ENCODE data around the gene KRT34. TPM values are rescaled to one million over a fixed set of nuclear protein-coding genes. Genes with fewer than 3 reads are reported as not detected.
"Not testable (repeated sequence)": the region's sequence is repeated elsewhere in the genome, so short reads cannot be mapped to it uniquely, and the experiment has no call there.

KRT34 gene
- total RNA-seq, 1 donor from 2014 or later, result not detected

DNA sequence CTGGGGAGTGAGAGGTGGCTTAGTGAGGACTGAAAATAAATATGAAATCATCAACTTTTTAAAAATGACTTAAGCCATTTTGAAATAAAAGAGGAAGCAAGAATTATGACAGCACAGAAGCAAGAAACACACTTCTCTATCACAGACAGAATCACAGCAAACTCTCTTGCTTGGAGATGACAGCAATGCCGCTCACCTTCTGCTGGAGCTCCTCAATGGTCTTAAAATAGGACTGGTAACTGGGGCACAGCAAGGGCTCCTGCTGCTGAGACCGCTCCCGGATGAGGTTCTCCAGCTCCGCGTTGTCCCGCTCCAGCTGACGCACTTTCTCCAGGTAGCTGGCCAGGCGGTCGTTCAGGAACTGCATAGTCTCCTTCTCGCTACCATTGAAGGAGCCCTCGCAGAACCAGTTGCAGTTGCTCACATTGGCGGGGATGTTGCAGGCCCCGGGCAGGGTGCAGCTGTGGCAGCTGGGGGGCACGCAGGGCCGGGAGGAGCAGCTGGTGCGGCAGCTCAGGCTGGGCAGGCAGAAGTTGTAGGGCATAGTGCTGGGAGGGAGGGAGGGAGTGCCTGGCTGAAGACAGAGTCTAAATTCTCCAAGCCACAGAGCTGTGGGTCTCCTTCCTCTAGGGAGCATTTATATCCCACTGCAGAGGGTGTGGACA lies 15.0 kb upstream of the KRT34 start, which contains the start of gene KRT31:
Gene KRT31 (minus strand): TSS at position 613 of the 665 bp plus-strand sequence. CDS start 69 bp downstream, at position 544.
- H4K20me1 ChIP-seq (ENCODE audit: low read depth), result no peaks in the 10 kb centered on the region
- no peaks in the 10 kb centered on the region for H3K9me3 Mint-ChIP-seq

DNA sequence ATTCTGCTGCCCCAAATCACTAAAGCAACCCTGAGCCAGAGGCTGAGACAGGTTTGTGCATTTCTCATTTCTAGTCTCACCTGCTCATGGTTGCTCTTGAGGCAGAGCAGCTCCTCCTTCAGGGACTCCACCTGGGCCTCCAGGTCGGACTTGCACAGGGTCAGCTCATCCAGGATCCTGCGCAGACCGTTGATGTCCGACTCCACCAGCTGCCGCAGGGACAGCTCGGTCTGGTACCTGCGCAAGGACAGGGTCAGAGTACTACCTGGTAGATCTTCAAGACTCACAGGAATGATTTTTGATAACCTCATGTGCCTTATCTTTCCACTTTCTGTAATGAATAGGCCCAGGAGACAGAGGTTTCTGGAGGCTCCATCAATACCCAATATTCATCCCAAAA lies 14.2 kb upstream of the KRT34 start:
- Mint-ChIP-seq H3K27ac (no peak overlapping the region), H3K4me1 (no peaks in the 10 kb centered on the region), H3K9me3 (no peaks in the 10 kb centered on the region), H3K36me3 (no peaks in the 10 kb centered on the region), H3K4me3 (no peak overlapping the region), H3K27me3 (ENCODE audit: insufficient read depth, low read depth) (peaks cover 2% of the 10 kb centered on the region)
- no peaks in the 10 kb centered on the region for H4K20me1 ChIP-seq (ENCODE audit: low read depth)
- H3K27me3 ChIP-seq, result no peaks in the 10 kb centered on the region
- no peak overlapping the region for H3K4me2 ChIP-seq
- no peaks in the 10 kb centered on the region for H3K9me3 ChIP-seq (ENCODE audit: low read depth)
- H3K4me1 ChIP-seq, result no peaks in the 10 kb centered on the region
- H3K79me2 ChIP-seq (ENCODE audit: low read depth), result no peaks in the 10 kb centered on the region
- H3K9ac ChIP-seq, result no peak overlapping the region
- no peak overlapping the region for H3K4me3 ChIP-seq
- no peaks in the 10 kb centered on the region for H3K36me3 ChIP-seq
- no peak overlapping the region for H3K27ac ChIP-seq
- no peaks in the 10 kb centered on the region for H3F3A ChIP-seq (ENCODE audit: low read depth)
- H2AFZ ChIP-seq (replicated peaks), result no peak overlapping the region
- TF ChIP-seq, protein P1, sequence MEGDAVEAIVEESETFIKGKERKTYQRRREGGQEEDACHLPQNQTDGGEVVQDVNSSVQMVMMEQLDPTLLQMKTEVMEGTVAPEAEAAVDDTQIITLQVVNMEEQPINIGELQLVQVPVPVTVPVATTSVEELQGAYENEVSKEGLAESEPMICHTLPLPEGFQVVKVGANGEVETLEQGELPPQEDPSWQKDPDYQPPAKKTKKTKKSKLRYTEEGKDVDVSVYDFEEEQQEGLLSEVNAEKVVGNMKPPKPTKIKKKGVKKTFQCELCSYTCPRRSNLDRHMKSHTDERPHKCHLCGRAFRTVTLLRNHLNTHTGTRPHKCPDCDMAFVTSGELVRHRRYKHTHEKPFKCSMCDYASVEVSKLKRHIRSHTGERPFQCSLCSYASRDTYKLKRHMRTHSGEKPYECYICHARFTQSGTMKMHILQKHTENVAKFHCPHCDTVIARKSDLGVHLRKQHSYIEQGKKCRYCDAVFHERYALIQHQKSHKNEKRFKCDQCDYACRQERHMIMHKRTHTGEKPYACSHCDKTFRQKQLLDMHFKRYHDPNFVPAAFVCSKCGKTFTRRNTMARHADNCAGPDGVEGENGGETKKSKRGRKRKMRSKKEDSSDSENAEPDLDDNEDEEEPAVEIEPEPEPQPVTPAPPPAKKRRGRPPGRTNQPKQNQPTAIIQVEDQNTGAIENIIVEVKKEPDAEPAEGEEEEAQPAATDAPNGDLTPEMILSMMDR (IDR thresholded peaks at IDR 0.05), result no peak
- TF ChIP-seq EZH2phosphoT487 (IDR thresholded peaks at IDR 0.05), result no peak
- TF ChIP-seq EZH2 (IDR thresholded peaks at IDR 0.05), result no peak
- DNase-seq (ENCODE audit: low spot score), result no peak

More for the DNA sequence above, 15.0 kb upstream of the KRT34 start, which contains the start of gene KRT31:
- Histone ChIP-seq H3K9ac (no peak within 1 kb of the TSS), H3K36me3 (no peaks in the 10 kb centered on the region), H3K4me2 (no peak within 1 kb of the TSS), H3K4me1 (no peaks in the 10 kb centered on the region), H2AFZ (replicated peaks) (no peak within 1 kb of the TSS), H3K27ac (no peak within 1 kb of the TSS), H3K9me3 (ENCODE audit: low read depth) (no peaks in the 10 kb centered on the region), H3K27me3 (no peaks in the 10 kb centered on the region), H3K4me3 (no peak within 1 kb of the TSS), H3F3A (ENCODE audit: low read depth) (no peaks in the 10 kb centered on the region), H3K79me2 (ENCODE audit: low read depth) (no peaks in the 10 kb centered on the region)
- no peaks in the 10 kb centered on the region for H3K36me3 Mint-ChIP-seq
- no peak within 1 kb of the TSS for H3K4me3 Mint-ChIP-seq
- no peaks in the 10 kb centered on the region for H3K4me1 Mint-ChIP-seq
- TF ChIP-seq, protein P1 (IDR thresholded peaks at IDR 0.05), result no peak
- TF ChIP-seq EZH2phosphoT487 (IDR thresholded peaks at IDR 0.05) (no peak), EZH2 (IDR thresholded peaks at IDR 0.05) (no peak)
- H3K27ac Mint-ChIP-seq, result no peak within 1 kb of the TSS
- H3K27me3 Mint-ChIP-seq (ENCODE audit: insufficient read depth, low read depth), result peaks cover 5% of the 10 kb centered on the region
- DNase-seq (ENCODE audit: low spot score), result no peak

DNA sequence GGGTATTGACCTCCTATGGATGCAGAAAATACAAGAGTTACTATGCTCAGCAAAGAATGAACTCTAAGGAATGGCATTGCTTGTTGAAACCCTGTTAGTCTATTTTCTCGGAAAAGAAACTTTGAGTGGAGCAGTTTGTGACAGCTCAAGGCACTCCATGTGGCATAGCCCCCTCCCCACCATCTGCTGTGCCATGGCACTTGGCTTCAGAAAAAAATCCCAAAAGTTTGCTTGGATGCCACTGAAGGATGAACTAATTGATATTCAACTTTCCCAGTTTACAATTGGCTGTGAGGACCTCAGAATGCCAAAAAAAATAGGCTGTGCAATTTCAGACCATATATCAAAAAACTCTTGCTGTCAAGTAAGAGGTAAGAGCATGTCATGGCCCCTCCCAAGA lies 13.5 kb upstream of the KRT34 start:
- H3K27me3 Mint-ChIP-seq (ENCODE audit: insufficient read depth, low read depth), result peaks cover 6% of the 10 kb centered on the region
- no peak for DNase-seq (ENCODE audit: low spot score)
- H3K36me3 ChIP-seq, result no peaks in the 10 kb centered on the region
- no peak overlapping the region for H3K27ac Mint-ChIP-seq
- no peaks in the 10 kb centered on the region for H3K4me1 ChIP-seq
- TF ChIP-seq EZH2phosphoT487 (IDR thresholded peaks at IDR 0.05), result no peak
- TF ChIP-seq EZH2 (IDR thresholded peaks at IDR 0.05), result no peak
- TF ChIP-seq, protein P1 (IDR thresholded peaks at IDR 0.05), result no peak
- no peak overlapping the region for H3K4me3 Mint-ChIP-seq
- no peaks in the 10 kb centered on the region for H3K79me2 ChIP-seq (ENCODE audit: low read depth)
- no peaks in the 10 kb centered on the region for H4K20me1 ChIP-seq (ENCODE audit: low read depth)
- H3F3A ChIP-seq (ENCODE audit: low read depth), result no peaks in the 10 kb centered on the region
- peaks cover under 1% of the 10 kb centered on the region for H3K4me1 Mint-ChIP-seq
- no peaks in the 10 kb centered on the region for H3K27me3 ChIP-seq
- H3K36me3 Mint-ChIP-seq, result no peaks in the 10 kb centered on the region
- H3K9me3 ChIP-seq (ENCODE audit: low read depth), result no peaks in the 10 kb centered on the region
- H3K4me2 ChIP-seq, result no peak overlapping the region
- H3K9me3 Mint-ChIP-seq, result no peaks in the 10 kb centered on the region
- no peak overlapping the region for H2AFZ ChIP-seq (replicated peaks)
- no peak overlapping the region for H3K4me3 ChIP-seq
- no peak overlapping the region for H3K27ac ChIP-seq
- no peak overlapping the region for H3K9ac ChIP-seq

DNA sequence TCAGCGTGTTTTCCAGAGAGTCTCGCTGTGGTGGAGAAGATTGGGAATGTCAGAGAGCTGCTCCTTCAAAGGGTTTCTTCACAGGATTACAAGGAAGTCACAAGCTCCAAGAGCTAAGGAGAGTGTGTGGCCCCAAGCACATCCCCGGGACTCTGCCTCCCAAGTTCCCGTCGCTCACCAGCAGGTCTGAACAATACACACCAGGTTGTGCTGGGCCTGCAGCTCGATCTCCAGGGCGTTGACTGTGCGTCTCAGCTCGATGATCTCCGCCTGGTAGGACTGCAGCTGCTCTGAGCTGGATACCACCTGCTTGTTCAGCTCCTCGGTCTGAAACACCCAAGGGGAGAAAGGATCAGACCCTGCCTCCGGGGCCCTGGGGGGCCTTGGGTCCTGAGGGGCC lies 12.9 kb upstream of the KRT34 start:
- H3K9me3 Mint-ChIP-seq; H3K27me3 Mint-ChIP-seq (ENCODE audit: insufficient read depth, low read depth); H3K9me3 ChIP-seq (ENCODE audit: low read depth); H4K20me1 ChIP-seq (ENCODE audit: low read depth); H3K4me3 Mint-ChIP-seq; H3K27me3 ChIP-seq; H3K36me3 ChIP-seq; H3K27ac Mint-ChIP-seq; H3K9ac ChIP-seq; H3K4me1 ChIP-seq; H3K4me1 Mint-ChIP-seq; H3K4me3 ChIP-seq; H3K4me2 ChIP-seq; H3F3A ChIP-seq (ENCODE audit: low read depth); H3K36me3 Mint-ChIP-seq; H3K27ac ChIP-seq; H3K79me2 ChIP-seq (ENCODE audit: low read depth); DNase-seq (ENCODE audit: low spot score): not testable (repeated sequence)
- peak overlapping the region; percentile 57 for H2AFZ ChIP-seq (replicated peaks)

Measured in neural progenitor cell (in vitro differentiated cells).